ENCODE data around the gene MRTFA.
"Not testable (repeated sequence)": the region's sequence is repeated elsewhere in the genome, so short reads cannot be mapped to it uniquely, and the experiment has no call there.

Gene MRTFA

GRCh38 chr22:40533712-40534378 lies 102.7 kb downstream of the MRTFA start:
- TF ChIP-seq CTCF (IDR thresholded peaks at IDR 0.05), result no peak
- Histone ChIP-seq H3K27ac (peak overlapping the region; percentile 81 to 83), H3K27me3 (no peaks in the 10 kb centered on the region), H3K4me3 (peak overlapping the region; percentile 42 to 49), H3K4me1 (peaks cover 4 to 69% (median 38%) of the 10 kb centered on the region in 4 donors), H3K9me3 (no peaks in the 10 kb centered on the region), H3K36me3 (no peaks in the 10 kb centered on the region)
- intact Hi-C loops (cut with DNase I; ENCODE audit: low total_unique reads), result no loop called here
- no peak for DNase-seq

GRCh38 chr22:40531951-40532900 lies 104.3 kb downstream of the MRTFA start:
- Histone ChIP-seq H3K4me3 (peak overlapping the region; percentile 42 to 49), H3K27ac (peak overlapping the region; percentile 81 to 83), H3K36me3 (no peaks in the 10 kb centered on the region), H3K4me1 (peaks cover 4 to 85% (median 44%) of the 10 kb centered on the region in 4 donors), H3K9me3 (no peaks in the 10 kb centered on the region), H3K27me3 (no peaks in the 10 kb centered on the region)
- intact Hi-C loops (cut with DNase I; ENCODE audit: low total_unique reads), result no loop called here
- DNase-seq, result no peak
- TF ChIP-seq CTCF (IDR thresholded peaks at IDR 0.05), result no peak

GRCh38 chr22:40530391-40530790 lies 106.1 kb downstream of the MRTFA start:
- H3K9me3 ChIP-seq; intact Hi-C loops (cut with DNase I; ENCODE audit: low total_unique reads); H3K4me3 ChIP-seq; H3K36me3 ChIP-seq; H3K27me3 ChIP-seq; DNase-seq: not testable (repeated sequence)
- peak overlapping the region; percentile 45 to 83 for H3K27ac ChIP-seq
- H3K4me1 ChIP-seq, result peaks cover 4 to 93% (median 39%) of the 10 kb centered on the region in 4 donors

DNA sequence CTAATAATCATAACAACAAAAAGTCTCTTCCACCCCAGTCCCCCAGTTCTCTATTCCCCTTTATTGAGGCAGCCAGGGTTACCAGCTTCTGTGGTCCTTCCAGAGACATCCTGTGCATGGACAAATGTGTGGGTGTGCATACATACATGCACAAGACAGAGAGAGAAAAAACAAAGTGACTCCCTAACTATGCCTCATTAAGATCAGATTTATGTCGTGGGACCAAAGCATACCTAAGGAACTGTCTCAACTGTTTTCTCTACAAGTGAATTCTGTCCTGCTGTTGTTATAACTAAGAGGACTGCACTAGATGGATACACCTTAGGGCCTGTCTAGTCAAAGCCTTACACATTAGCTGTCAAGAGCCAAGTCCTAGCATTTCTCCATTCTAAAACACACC lies 106.7 kb downstream of the MRTFA start:
- peak overlapping the region; percentile 45 to 83 for H3K27ac ChIP-seq
- H3K36me3 ChIP-seq, result no peaks in the 10 kb centered on the region
- H3K9me3 ChIP-seq, result no peaks in the 10 kb centered on the region
- peaks cover 4 to 93% (median 34%) of the 10 kb centered on the region in 4 donors for H3K4me1 ChIP-seq
- intact Hi-C loops (cut with DNase I; ENCODE audit: low total_unique reads), result loop anchor here (10.0 kb wide), 1 partner anchor 105 kb away; the partner anchor contains the start of gene MRTFA
- no peak for DNase-seq
- TF ChIP-seq CTCF (IDR thresholded peaks at IDR 0.05), result no peak
- no peak overlapping the region for H3K4me3 ChIP-seq
- H3K27me3 ChIP-seq, result no peaks in the 10 kb centered on the region

- no peaks in the 10 kb centered on the region for H3K27me3 ChIP-seq
- peak overlapping the region; percentile 10 to 83 for H3K27ac ChIP-seq
- no peak for TF ChIP-seq CTCF (IDR thresholded peaks at IDR 0.05)
- H3K4me1 ChIP-seq, result peaks cover 0 to 80% (median 28%) of the 10 kb centered on the region in 4 donors
- H3K9me3 ChIP-seq, result no peaks in the 10 kb centered on the region
- intact Hi-C loops (cut with DNase I; ENCODE audit: low total_unique reads), result loop anchor here (10.0 kb wide), 1 partner anchor 108 kb away; the partner anchor contains the start of gene MRTFA
- DNase-seq, result no peak
- H3K36me3 ChIP-seq, result no peaks in the 10 kb centered on the region
- no peak overlapping the region for H3K4me3 ChIP-seq
Observed at GRCh38 chr22:40526960-40527359, 109.6 kb downstream of the MRTFA start.

All from tibial artery (tissue), 4 donors.